Cardiac fibroblast (primary cell): ENCODE results near the gene GCN1.

ENCODE experiments used
- DNase-seq, 2 donors: peaks; one replicate each; pipeline versions ENCODE4 v3.0.0 to v3.0.0-alpha.2; 2010; ENCODE audit warnings: low read depth in 2 of 2
- H3K4me3 ChIP-seq, 2 donors: replicated peaks in 1 of 2; 1 replicate in 1 of 2; 2 replicates in 1 of 2; pipeline ENCODE4 v1.5.1; 2011; ENCODE audit warnings: low read depth in 2 of 2, low read length in 2 of 2, mild to moderate bottlenecking in 2 of 2, moderate library complexity in 1 of 2
- TF ChIP-seq, protein P1 (sequence below): IDR thresholded peaks from one replicate; pipeline ENCODE4 v1.5.1; 2011; ENCODE audit warnings: low read depth, mild to moderate bottlenecking, low read length, inconsistent platforms

The GCN1 gene, protein sequence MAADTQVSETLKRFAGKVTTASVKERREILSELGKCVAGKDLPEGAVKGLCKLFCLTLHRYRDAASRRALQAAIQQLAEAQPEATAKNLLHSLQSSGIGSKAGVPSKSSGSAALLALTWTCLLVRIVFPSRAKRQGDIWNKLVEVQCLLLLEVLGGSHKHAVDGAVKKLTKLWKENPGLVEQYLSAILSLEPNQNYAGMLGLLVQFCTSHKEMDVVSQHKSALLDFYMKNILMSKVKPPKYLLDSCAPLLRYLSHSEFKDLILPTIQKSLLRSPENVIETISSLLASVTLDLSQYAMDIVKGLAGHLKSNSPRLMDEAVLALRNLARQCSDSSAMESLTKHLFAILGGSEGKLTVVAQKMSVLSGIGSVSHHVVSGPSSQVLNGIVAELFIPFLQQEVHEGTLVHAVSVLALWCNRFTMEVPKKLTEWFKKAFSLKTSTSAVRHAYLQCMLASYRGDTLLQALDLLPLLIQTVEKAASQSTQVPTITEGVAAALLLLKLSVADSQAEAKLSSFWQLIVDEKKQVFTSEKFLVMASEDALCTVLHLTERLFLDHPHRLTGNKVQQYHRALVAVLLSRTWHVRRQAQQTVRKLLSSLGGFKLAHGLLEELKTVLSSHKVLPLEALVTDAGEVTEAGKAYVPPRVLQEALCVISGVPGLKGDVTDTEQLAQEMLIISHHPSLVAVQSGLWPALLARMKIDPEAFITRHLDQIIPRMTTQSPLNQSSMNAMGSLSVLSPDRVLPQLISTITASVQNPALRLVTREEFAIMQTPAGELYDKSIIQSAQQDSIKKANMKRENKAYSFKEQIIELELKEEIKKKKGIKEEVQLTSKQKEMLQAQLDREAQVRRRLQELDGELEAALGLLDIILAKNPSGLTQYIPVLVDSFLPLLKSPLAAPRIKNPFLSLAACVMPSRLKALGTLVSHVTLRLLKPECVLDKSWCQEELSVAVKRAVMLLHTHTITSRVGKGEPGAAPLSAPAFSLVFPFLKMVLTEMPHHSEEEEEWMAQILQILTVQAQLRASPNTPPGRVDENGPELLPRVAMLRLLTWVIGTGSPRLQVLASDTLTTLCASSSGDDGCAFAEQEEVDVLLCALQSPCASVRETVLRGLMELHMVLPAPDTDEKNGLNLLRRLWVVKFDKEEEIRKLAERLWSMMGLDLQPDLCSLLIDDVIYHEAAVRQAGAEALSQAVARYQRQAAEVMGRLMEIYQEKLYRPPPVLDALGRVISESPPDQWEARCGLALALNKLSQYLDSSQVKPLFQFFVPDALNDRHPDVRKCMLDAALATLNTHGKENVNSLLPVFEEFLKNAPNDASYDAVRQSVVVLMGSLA (N-terminal part only)

DNA sequence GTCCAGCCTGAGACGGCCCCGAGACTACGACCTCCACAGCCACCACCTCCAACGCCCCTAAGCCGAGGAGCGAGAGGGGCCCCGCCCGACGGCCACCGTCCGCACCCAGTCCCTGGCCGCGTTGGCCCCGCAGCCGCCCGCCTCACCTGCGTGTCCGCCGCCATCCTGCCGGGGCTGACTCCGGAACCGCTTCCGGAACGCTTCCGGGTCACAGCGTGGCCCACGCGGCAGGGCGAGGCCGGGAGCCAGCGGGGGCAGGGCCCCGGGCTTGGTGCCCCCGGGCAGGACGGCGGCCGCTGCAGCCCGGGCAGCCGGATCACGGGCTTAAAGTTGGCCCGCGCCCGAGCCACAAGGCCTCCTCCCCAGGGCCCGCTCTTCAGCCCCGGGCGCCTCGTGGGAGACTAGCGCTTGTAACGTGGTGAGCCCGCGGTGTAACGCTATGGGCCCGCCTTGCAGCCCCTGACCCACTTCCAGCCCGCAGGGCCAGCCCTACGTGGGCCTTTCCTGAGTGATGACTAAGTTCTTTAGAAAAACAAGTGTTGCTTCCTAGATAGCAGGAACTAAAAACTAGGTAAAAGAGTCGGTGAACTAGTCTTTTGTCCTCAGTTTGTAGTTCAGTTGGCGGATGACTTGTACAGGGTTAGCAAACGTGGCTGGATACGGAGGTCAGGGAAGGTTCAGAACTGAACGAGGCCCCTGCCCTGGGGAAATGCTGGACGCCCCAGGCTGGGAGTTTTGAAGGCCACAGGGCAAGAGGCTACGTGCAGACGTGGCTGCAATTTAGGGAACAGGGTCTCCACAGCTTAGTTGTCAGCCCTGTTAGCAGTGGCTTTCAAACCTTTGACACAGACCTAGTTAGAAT lies at the start of gene GCN1:
Gene GCN1, minus strand, starts transcription at position 182 of the 862 bp plus-strand sequence. Its CDS starts 18 bp downstream, at position 164.
- H3K4me3 ChIP-seq = peak within 1 kb of the TSS; percentile 71 to 86
- TF ChIP-seq, protein P1, sequence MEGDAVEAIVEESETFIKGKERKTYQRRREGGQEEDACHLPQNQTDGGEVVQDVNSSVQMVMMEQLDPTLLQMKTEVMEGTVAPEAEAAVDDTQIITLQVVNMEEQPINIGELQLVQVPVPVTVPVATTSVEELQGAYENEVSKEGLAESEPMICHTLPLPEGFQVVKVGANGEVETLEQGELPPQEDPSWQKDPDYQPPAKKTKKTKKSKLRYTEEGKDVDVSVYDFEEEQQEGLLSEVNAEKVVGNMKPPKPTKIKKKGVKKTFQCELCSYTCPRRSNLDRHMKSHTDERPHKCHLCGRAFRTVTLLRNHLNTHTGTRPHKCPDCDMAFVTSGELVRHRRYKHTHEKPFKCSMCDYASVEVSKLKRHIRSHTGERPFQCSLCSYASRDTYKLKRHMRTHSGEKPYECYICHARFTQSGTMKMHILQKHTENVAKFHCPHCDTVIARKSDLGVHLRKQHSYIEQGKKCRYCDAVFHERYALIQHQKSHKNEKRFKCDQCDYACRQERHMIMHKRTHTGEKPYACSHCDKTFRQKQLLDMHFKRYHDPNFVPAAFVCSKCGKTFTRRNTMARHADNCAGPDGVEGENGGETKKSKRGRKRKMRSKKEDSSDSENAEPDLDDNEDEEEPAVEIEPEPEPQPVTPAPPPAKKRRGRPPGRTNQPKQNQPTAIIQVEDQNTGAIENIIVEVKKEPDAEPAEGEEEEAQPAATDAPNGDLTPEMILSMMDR = no peak
- peak; percentile 82 to 84 for DNase-seq

DNA sequence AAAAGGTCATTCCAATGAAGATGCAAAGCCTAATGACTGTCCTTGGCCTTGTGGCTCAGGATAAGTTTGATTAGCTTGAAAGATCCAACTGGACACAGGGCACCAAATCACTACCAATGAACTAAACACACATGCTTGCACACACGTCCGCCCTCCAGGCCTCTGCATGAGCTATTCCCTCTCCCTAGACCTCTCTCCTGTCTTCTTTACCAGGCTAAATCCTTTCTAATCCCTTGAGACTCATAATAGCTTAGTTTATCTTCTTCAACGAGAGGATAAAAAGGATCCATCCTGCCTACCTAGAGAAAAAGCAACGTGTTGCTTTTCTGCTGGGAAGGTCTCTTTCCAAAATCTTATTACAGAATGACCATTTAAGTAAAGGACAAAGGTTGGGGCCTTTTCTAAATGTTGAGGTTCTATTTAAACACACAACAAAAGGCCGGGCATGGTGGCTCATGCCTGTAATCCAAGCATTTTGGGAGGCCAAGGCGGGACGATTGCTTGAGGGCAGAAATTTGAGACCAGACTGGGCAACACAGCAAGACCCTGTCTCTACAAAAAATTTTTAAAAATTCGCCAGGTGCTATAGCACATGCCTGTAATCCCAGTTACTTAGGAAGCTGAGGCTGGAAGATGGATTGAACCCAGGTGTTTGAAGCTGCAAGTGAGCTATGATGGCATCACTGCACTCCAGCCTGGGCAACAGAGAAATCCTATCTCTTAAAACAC lies 48.6 kb upstream of the GCN1 start:
- no peak overlapping the region for H3K4me3 ChIP-seq
- DNase-seq = no peak
- TF ChIP-seq, protein P1 = no peak

DNA sequence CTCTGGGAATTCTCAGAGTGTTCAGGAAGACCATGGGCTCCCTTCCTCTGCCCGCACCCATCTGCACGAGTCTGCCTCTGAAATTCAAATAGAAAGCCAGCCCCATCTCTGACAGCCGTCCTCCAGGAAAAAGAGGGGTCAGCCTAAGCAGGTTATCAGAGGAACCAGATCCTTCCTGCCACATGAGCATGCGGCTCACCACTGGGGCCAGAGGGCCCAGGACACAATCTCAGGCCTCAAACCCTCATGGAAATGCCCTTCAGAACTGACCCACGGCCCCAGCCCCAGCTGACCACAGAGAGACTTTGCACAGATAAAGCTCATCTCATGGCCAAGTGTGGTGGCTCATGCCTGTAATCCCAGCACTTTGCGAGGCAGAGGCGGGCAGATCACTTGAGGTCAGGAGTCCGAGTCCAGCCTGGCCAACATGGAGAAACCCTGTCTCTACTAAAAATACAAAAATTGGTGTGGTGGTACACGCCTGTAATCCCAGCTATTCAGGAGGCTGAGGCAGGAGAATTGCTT lies 47.8 kb upstream of the GCN1 start:
- DNase-seq = no peak
- TF ChIP-seq, protein P1 = no peak
- H3K4me3 ChIP-seq = no peak overlapping the region

DNA sequence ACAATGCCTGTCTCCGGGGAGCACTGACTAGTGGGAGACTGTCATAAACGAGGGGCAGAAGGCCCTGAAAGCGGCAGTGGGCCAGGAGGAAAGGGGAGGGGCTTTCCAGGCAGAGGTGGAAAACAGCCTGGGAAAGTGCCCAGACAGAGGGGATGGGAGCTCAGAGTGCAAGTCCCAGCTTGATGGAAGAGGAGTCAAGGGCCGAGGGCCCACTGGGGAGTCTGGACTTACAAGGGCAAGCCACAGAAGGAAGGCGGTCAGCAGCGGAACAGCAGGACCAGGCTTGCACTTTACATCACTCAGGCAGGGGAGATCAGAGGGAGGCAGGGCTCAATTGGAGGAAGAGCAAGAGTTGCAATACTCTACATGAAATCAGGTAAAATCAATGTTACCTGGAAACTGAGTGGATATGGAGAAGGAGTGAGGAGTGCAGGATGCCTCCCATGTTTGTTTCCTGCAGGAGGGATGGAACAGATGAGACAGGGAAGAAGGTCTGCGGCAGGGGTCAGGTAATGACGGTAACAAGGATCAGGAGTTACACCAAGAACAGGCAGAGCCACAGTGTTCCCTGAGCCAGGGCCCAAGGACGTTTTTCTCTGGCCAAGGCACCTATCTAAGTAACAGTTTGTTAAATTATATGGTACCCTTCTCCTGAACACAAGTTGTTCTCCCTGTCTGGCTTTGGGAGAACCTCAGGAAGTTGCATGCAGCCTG lies 47.2 kb upstream of the GCN1 start:
- H3K4me3 ChIP-seq = no peak overlapping the region
- TF ChIP-seq, protein P1 = no peak

DNA sequence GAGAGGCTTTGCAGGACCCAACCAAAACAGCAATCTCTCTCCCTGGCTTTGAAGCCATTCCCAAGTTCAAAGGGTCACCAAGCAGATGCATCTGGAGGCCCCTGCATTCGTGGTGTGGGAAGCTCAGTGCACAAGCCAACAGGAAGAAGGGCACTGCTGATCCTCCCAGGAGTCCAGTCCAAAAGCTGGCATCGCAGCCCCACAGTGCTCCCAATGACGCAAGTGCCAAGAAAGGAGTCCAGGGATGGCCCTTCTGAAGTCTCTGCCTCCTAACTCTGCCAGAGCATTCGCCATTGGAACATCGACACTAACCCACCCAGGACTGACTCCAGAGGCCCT lies 45.9 kb upstream of the GCN1 start:
- TF ChIP-seq, protein P1 = no peak
- no peak for DNase-seq
- H3K4me3 ChIP-seq = no peak overlapping the region

More for the DNA sequence above, 47.2 kb upstream of the GCN1 start:
- no peak for DNase-seq
